A549 (cell line): ENCODE results near the gene NELFB.

Source experiments
- CBX8 ChIP-seq: fragments of 200-600 bp; sonication (generic); IDR thresholded peaks from 2 replicates; pipeline ENCODE4 v1.6.1; 2016
- CTCF ChIP-seq: fragments of >200 bp; sonication (Bioruptor Twin); formaldehyde crosslinking; IDR thresholded peaks from 3 replicates; pipeline ENCODE4 v1.5.1; 2016
- ESRRA ChIP-seq: fragments of 150-350 bp; IDR thresholded peaks from 2 replicates; pipeline ENCODE4 v1.6.1; 2014; ENCODE audit warnings: mild to moderate bottlenecking, low read length, borderline replicate concordance
- KDM1A ChIP-seq: fragments of 200-600 bp; sonication (generic); IDR thresholded peaks from 2 replicates; pipeline ENCODE4 v1.6.1; 2016; ENCODE audit warnings: low read depth, mild to moderate bottlenecking
- PHF8 ChIP-seq: fragments of 200-600 bp; sonication (generic); IDR thresholded peaks from 2 replicates; pipeline ENCODE4 v1.6.1; 2016; ENCODE audit warnings: low read depth, mild to moderate bottlenecking, antibody characterized with exemption, moderate library complexity, borderline replicate concordance
- POLR2A ChIP-seq: IDR thresholded peaks from 2 replicates; pipeline ENCODE4 v1.6.1; 2012; ENCODE audit warnings: mild to moderate bottlenecking, low read length
- RCOR1 ChIP-seq: fragments of 150-350 bp; IDR thresholded peaks from 2 replicates; pipeline ENCODE4 v1.6.1; 2014; ENCODE audit warnings: antibody characterized with exemption, low read length, low read depth
- REST ChIP-seq: fragments of 200-600 bp; sonication (generic); IDR thresholded peaks from 2 replicates; pipeline ENCODE4 v1.6.1; 2016; ENCODE audit warnings: antibody characterized with exemption, mild to moderate bottlenecking, moderate library complexity
- ZNF302 ChIP-seq: fragments of 250-450 bp; sonication (Bioruptor Pico); IDR thresholded peaks from 2 replicates; pipeline ENCODE4 v1.9.0; 2021; ENCODE audit warnings: inconsistent platforms, mild to moderate bottlenecking, moderate library complexity

- TF ChIP-seq CTCF, result no peak
- TF ChIP-seq PHF8, result no peak
- no peak for TF ChIP-seq POLR2A
- no peak for TF ChIP-seq RCOR1
- no peak for TF ChIP-seq REST
- no peak for TF ChIP-seq CBX8
- TF ChIP-seq KDM1A, result no peak
- TF ChIP-seq ESRRA, result no peak
- TF ChIP-seq ZNF302, result no peak
These were observed 11.7 kb downstream of the NELFB start for GRCh38 chr9:137266585-137267453.
